ENCODE data around the gene IFI27L2. TPM values are rescaled to one million over a fixed set of nuclear protein-coding genes. Genes with fewer than 3 reads are reported as not detected.

The IFI27L2 gene, protein sequence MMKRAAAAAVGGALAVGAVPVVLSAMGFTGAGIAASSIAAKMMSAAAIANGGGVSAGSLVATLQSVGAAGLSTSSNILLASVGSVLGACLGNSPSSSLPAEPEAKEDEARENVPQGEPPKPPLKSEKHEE
- total RNA-seq = 100 to 1,000 TPM; 100 to 102 TPM

GRCh38 chr14:94129111-94129757 lies at the start of gene IFI27L2:
IFI27L2 (minus strand) TSS chr14:94129604; CDS start chr14:94129564, 40 bp downstream.
- Mint-ChIP-seq H3K4me3 (peak within 1 kb of the TSS; percentile 93), H3K36me3 (ENCODE audit: low read depth) (peaks cover 3% of the 10 kb centered on the region), H3K9me3 (no peaks in the 10 kb centered on the region), H3K27ac (peak within 1 kb of the TSS; percentile 82), H3K27me3 (peaks cover 13% of the 10 kb centered on the region), H3K4me1 (peaks cover 25% of the 10 kb centered on the region)
- DNase-seq = peak; percentile 81
- CTCF ChIA-PET = interaction anchor here (0.6 to 4.9 kb wide), 12 partner anchors 7 to 357 kb away, joined by 3 to 36 read pairs (median 8); partner anchors contain the start of genes DDX24 and IFI27L1
- POLR2A ChIA-PET = interaction anchor here (0.7 to 5.0 kb wide), 11 partner anchors 14 to 190 kb away, joined by 3 to 44 read pairs (median 4); partner anchors contain the start of genes DDX24, IFI27L1 and PPP4R4

GRCh38 chr14:94177806-94178205 lies 48.4 kb upstream of the IFI27L2 start:
- no peak overlapping the region for H3K4me3 Mint-ChIP-seq
- H3K4me1 Mint-ChIP-seq = peaks cover 39% of the 10 kb centered on the region
- ChIA-PET CTCF (interaction anchor here (0.6 kb wide), 1 partner anchor 23 kb away, joined by 3 read pairs; no protein-coding TSS in a partner anchor), POLR2A (no interaction called here)
- DNase-seq = no peak
- H3K27me3 Mint-ChIP-seq = peaks cover 22% of the 10 kb centered on the region
- H3K27ac Mint-ChIP-seq = no peak overlapping the region
- H3K36me3 Mint-ChIP-seq (ENCODE audit: low read depth) = peaks cover 2% of the 10 kb centered on the region
- H3K9me3 Mint-ChIP-seq = no peaks in the 10 kb centered on the region

- POLR2A ChIA-PET = no interaction called here
- peaks cover 37% of the 10 kb centered on the region for H3K4me1 Mint-ChIP-seq
- H3K27me3 Mint-ChIP-seq = peaks cover 32% of the 10 kb centered on the region
- no peak overlapping the region for H3K4me3 Mint-ChIP-seq
- no peaks in the 10 kb centered on the region for H3K9me3 Mint-ChIP-seq
- CTCF ChIA-PET = interaction anchor here (1.2 to 1.9 kb wide), 3 partner anchors 40 to 237 kb away, joined by 4 to 8 read pairs (median 4); no protein-coding TSS in a partner anchor
- DNase-seq = no peak
- H3K36me3 Mint-ChIP-seq (ENCODE audit: low read depth) = peaks cover 2% of the 10 kb centered on the region
- no peak overlapping the region for H3K27ac Mint-ChIP-seq
Measured at GRCh38 chr14:94176808-94177207, 47.4 kb upstream of the IFI27L2 start.

DNA sequence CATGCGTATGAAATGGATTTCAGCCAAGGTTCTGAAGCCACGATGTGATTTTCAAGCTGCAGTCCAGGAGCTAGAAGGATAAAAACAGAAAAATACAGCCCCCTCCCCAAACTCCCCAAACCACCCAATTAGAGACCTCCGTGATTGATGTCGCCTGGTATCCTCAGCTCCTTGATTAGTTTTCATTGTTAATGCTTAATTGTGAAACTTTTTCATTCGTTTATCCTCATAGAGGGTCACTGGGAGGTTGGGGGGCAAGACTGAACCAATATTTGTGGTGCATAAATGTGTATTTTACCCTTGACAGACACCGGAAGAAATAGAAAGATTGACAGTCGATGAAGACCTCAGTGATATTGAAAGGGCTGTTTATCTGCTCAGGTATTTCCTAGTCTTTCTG lies 46.3 kb upstream of the IFI27L2 start:
- Mint-ChIP-seq H3K9me3 (no peaks in the 10 kb centered on the region), H3K27me3 (peaks cover 37% of the 10 kb centered on the region), H3K27ac (no peak overlapping the region), H3K4me3 (peak overlapping the region; percentile 74), H3K36me3 (ENCODE audit: low read depth) (peaks cover 2% of the 10 kb centered on the region), H3K4me1 (peaks cover 32% of the 10 kb centered on the region)
- no peak for DNase-seq
- ChIA-PET POLR2A (interaction anchor here (1.5 to 3.6 kb wide), 4 partner anchors 10 to 95 kb away, joined by 7 to 20 read pairs (median 10); partner anchors contain the start of genes DDX24, IFI27L1 and IFI27L2), CTCF (interaction anchor here (0.8 to 3.1 kb wide), 6 partner anchors 15 to 236 kb away, joined by 3 to 13 read pairs (median 4); no protein-coding TSS in a partner anchor)

- Mint-ChIP-seq H3K4me1 (peaks cover 27% of the 10 kb centered on the region), H3K4me3 (peak overlapping the region; percentile 74)
- CTCF ChIA-PET = interaction anchor here (0.6 to 3.1 kb wide), 8 partner anchors 14 to 1059 kb away, joined by 3 to 13 read pairs (median 4); no protein-coding TSS in a partner anchor
Measured at GRCh38 chr14:94175011-94175745, 45.8 kb upstream of the IFI27L2 start.

GRCh38 chr14:94174604-94175010 lies 45.2 kb upstream of the IFI27L2 start:
- Mint-ChIP-seq H3K9me3 (no peaks in the 10 kb centered on the region), H3K27me3 (peaks cover 37% of the 10 kb centered on the region), H3K4me3 (peak overlapping the region; percentile 74), H3K36me3 (ENCODE audit: low read depth) (peaks cover 2% of the 10 kb centered on the region), H3K4me1 (peaks cover 27% of the 10 kb centered on the region), H3K27ac (no peak overlapping the region)
- POLR2A ChIA-PET = interaction anchor here (0.8 to 3.6 kb wide), 9 partner anchors 9 to 220 kb away, joined by 3 to 20 read pairs (median 7); partner anchors contain the start of genes DDX24, IFI27L1 and IFI27L2
- CTCF ChIA-PET = interaction anchor here (0.6 to 3.1 kb wide), 5 partner anchors 32 to 1058 kb away, joined by 3 to 13 read pairs (median 3); no protein-coding TSS in a partner anchor
- no peak for DNase-seq

More at GRCh38 chr14:94175011-94175745, 45.8 kb upstream of the IFI27L2 start:
- Mint-ChIP-seq H3K27me3 (peaks cover 37% of the 10 kb centered on the region), H3K36me3 (ENCODE audit: low read depth) (peaks cover 2% of the 10 kb centered on the region), H3K9me3 (no peaks in the 10 kb centered on the region), H3K27ac (peak overlapping the region; percentile 55)
- POLR2A ChIA-PET = interaction anchor here (0.9 to 3.6 kb wide), 7 partner anchors 10 to 220 kb away, joined by 3 to 20 read pairs (median 8); partner anchors contain the start of genes DDX24, IFI27L1 and IFI27L2
- DNase-seq = peak; percentile 28

DNA sequence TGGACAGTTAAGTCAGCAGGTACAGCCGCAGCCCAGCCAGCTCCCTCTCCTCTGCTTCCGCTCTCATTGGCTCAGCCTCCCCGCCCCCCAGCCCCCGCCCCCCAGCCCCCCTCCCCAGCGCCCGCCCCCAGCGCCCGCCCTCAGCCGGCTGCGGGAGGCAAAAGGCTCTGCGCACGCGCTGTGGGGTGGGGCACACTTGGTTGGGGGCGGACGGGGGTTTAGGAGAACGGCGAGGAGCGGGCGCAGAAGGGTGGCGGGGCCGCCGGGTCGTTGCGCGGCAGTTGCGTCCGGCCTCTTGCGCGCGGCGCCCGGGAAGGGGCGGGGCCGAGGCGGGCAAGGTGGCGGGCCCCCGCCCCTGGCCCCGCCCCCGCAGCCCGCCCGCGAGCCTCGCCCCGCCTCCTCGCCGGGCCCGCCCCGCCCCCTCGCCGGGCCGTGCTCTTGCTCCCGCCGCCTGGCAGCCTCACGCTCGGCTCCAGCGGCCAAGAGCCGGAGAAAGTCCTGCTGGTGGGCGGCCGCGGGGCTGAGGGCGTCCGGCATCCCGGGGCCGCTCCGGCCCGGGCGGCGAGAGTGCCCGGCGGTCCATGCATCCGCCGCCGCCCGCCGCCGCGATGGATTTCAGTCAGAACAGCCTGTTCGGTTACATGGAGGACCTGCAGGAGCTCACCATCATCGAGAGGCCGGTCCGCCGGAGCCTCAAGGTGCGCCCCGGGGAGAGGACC lies 44.6 kb upstream of the IFI27L2 start, which contains the start of gene PPP4R4:
Gene PPP4R4, plus strand, starts transcription at position 438 of the 719 bp plus-strand sequence. Its CDS starts 144 bp downstream, at position 582.
- H3K4me1 Mint-ChIP-seq = peaks cover 27% of the 10 kb centered on the region
- peaks cover 37% of the 10 kb centered on the region for H3K27me3 Mint-ChIP-seq
- H3K27ac Mint-ChIP-seq = peak within 1 kb of the TSS; percentile 62
- peak; percentile 92 for DNase-seq
- peaks cover 2% of the 10 kb centered on the region for H3K36me3 Mint-ChIP-seq (ENCODE audit: low read depth)
- ChIA-PET CTCF (interaction anchor here (0.9 to 3.1 kb wide), 6 partner anchors 31 to 234 kb away, joined by 3 to 13 read pairs (median 5); no protein-coding TSS in a partner anchor), POLR2A (interaction anchor here (0.8 to 3.6 kb wide), 9 partner anchors 9 to 219 kb away, joined by 3 to 20 read pairs (median 7); partner anchors contain the start of genes DDX24, IFI27L1 and IFI27L2)
- no peaks in the 10 kb centered on the region for H3K9me3 Mint-ChIP-seq
- peak within 1 kb of the TSS; percentile 77 for H3K4me3 Mint-ChIP-seq

DNA sequence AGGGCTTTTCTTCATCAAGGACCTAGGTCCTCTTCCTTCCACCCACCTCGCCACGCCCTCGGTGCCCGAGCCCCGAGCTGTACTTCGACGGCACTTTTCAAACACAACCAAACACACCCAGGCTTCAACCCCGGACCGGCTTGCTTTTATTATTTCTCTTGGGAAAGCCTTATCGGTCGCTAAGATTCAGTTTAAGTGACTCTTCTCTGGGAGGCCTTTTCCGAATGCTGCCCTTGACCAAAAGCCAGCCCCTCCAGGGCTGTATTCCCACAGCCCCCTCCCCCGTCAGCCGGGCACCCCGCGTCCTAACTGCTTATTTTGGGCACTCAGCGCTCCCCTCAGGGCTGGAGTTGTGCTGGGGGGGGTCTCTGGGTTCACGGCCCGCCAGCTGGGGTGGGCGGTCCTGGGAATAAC lies 44.1 kb upstream of the IFI27L2 start:
- Mint-ChIP-seq H3K4me3 (peak overlapping the region; percentile 77), H3K27me3 (peaks cover 37% of the 10 kb centered on the region), H3K9me3 (no peaks in the 10 kb centered on the region), H3K4me1 (peaks cover 24% of the 10 kb centered on the region), H3K27ac (peak overlapping the region; percentile 62), H3K36me3 (ENCODE audit: low read depth) (peaks cover 2% of the 10 kb centered on the region)
- ChIA-PET POLR2A (interaction anchor here (1.3 to 3.6 kb wide), 5 partner anchors 12 to 162 kb away, joined by 3 to 20 read pairs (median 11); partner anchors contain the start of gene IFI27L2), CTCF (interaction anchor here (1.0 to 3.1 kb wide), 6 partner anchors 30 to 234 kb away, joined by 3 to 13 read pairs (median 5); no protein-coding TSS in a partner anchor)
- peak; percentile 39 for DNase-seq

GRCh38 chr14:94172545-94172944 lies 43.1 kb upstream of the IFI27L2 start:
- Mint-ChIP-seq H3K4me1 (peaks cover 24% of the 10 kb centered on the region), H3K27me3 (peaks cover 37% of the 10 kb centered on the region), H3K27ac (no peak overlapping the region), H3K4me3 (peak overlapping the region; percentile 77), H3K36me3 (ENCODE audit: low read depth) (peaks cover 2% of the 10 kb centered on the region), H3K9me3 (no peaks in the 10 kb centered on the region)
- POLR2A ChIA-PET = no interaction called here
- DNase-seq = no peak
- CTCF ChIA-PET = interaction anchor here (1.0 to 3.1 kb wide), 2 partner anchors 36 to 41 kb away, joined by 3 to 13 read pairs; no protein-coding TSS in a partner anchor

DNA sequence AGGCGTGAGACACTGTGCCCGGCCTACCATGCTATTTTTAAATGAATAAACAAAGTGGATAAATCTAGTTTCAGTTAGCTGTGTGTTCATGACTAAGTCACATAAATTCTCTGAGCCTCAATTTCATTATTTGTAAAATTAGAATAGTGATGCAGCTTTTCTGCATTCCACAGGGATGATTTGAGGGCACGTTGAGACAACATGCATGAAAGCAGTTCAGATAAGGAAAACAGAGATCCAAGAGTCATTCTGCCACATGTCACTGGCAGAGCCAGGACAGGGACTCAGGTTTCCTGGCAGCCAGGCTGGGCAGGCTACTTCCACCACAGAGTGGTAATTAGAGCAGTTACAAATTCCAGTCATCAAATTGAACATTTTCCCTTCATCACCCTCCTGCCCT lies 41.8 kb upstream of the IFI27L2 start:
- ChIA-PET POLR2A (no interaction called here), CTCF (interaction anchor here (1.2 to 3.0 kb wide), 3 partner anchors 9 to 35 kb away, joined by 3 to 16 read pairs (median 11); no protein-coding TSS in a partner anchor)
- H3K4me3 Mint-ChIP-seq = no peak overlapping the region
- H3K27ac Mint-ChIP-seq = no peak overlapping the region
- no peak for DNase-seq
- no peaks in the 10 kb centered on the region for H3K36me3 Mint-ChIP-seq (ENCODE audit: low read depth)
- H3K4me1 Mint-ChIP-seq = peaks cover 17% of the 10 kb centered on the region
- H3K27me3 Mint-ChIP-seq = peaks cover 30% of the 10 kb centered on the region
- H3K9me3 Mint-ChIP-seq = no peaks in the 10 kb centered on the region

- no peaks in the 10 kb centered on the region for H3K36me3 Mint-ChIP-seq (ENCODE audit: low read depth)
- H3K27me3 Mint-ChIP-seq = peaks cover 21% of the 10 kb centered on the region
- no peak overlapping the region for H3K4me3 Mint-ChIP-seq
- H3K9me3 Mint-ChIP-seq = no peaks in the 10 kb centered on the region
- H3K27ac Mint-ChIP-seq = no peak overlapping the region
- H3K4me1 Mint-ChIP-seq = peaks cover 8% of the 10 kb centered on the region
- ChIA-PET CTCF (interaction anchor here (0.7 to 3.0 kb wide), 5 partner anchors 10 to 1167 kb away, joined by 4 to 16 read pairs (median 5); no protein-coding TSS in a partner anchor), POLR2A (interaction anchor here (1.2 kb wide), 1 partner anchor 12 kb away, joined by 4 read pairs; no protein-coding TSS in a partner anchor)
- no peak for DNase-seq
Measured at GRCh38 chr14:94170136-94170535, 40.7 kb upstream of the IFI27L2 start.
